GM18499 (cell line): Measurements from ENCODE around the gene URB1.
"Not testable (repeated sequence)": the region's sequence is repeated elsewhere in the genome, so short reads cannot be mapped to it uniquely, and the experiment has no call there.

ENCODE experiments used
- ATAC-seq: cut with Tn5 transposase; IDR thresholded peaks from one replicate; pipeline ENCODE4 v1.9.1; 2021; ENCODE audit warnings: moderate number of reproducible peaks; ENCODE audit not compliant: insufficient read depth, unreplicated experiment

URB1 gene

GRCh38 chr21:32378956-32379355, 13.9 kb downstream of the URB1 start:
- ATAC-seq = no peak

GRCh38 chr21:32377991-32378390, 14.8 kb downstream of the URB1 start:
- ATAC-seq = no peak

- no peak for ATAC-seq
Observed at GRCh38 chr21:32377506-32377905, 15.3 kb downstream of the URB1 start.

- no peak for ATAC-seq
Observed at GRCh38 chr21:32372755-32373154, 20.1 kb downstream of the URB1 start.

GRCh38 chr21:32371913-32372314, 20.9 kb downstream of the URB1 start:
- ATAC-seq = no peak

- no peak for ATAC-seq
Observed at GRCh38 chr21:32370998-32371766, 21.6 kb downstream of the URB1 start.

- ATAC-seq = not testable (repeated sequence)
Observed at GRCh38 chr21:32368961-32369360, 23.9 kb downstream of the URB1 start.

- no peak for ATAC-seq
Observed at GRCh38 chr21:32368386-32368785, 24.4 kb downstream of the URB1 start.

GRCh38 chr21:32367158-32367557, 25.7 kb downstream of the URB1 start:
- no peak for ATAC-seq

- no peak for ATAC-seq
Observed at GRCh38 chr21:32366191-32366590, 26.6 kb downstream of the URB1 start.

- ATAC-seq = no peak
Observed at GRCh38 chr21:32364796-32365195, 28.0 kb downstream of the URB1 start.

GRCh38 chr21:32364387-32364786, 28.4 kb downstream of the URB1 start:
- ATAC-seq = no peak

GRCh38 chr21:32360401-32360975, 32.3 kb downstream of the URB1 start:
- no peak for ATAC-seq

- ATAC-seq = no peak
Observed at GRCh38 chr21:32359719-32360260, 33.0 kb downstream of the URB1 start.

- ATAC-seq = no peak
Observed at GRCh38 chr21:32356874-32357395, 35.9 kb downstream of the URB1 start.

- ATAC-seq = no peak
Observed at GRCh38 chr21:32353002-32353711, 39.7 kb downstream of the URB1 start.

GRCh38 chr21:32352526-32352925, 40.3 kb downstream of the URB1 start:
- no peak for ATAC-seq

GRCh38 chr21:32351428-32351827, 41.4 kb downstream of the URB1 start:
- ATAC-seq = no peak

GRCh38 chr21:32350981-32351380, 41.8 kb downstream of the URB1 start:
- ATAC-seq = no peak

- ATAC-seq = no peak
Observed at GRCh38 chr21:32350211-32350980, 42.4 kb downstream of the URB1 start.
